Thymus (tissue), 11 donors: ENCODE measurements around the gene SH3BP2. TPM values are rescaled to one million over a fixed set of nuclear protein-coding genes. Genes with fewer than 3 reads are reported as not detected.

ENCODE experiments used
- DNase-seq, 9 donors: peaks; one replicate each; pipeline ENCODE4 v3.0.0-alpha.2; 2013; ENCODE audit warnings: low spot score in 9 of 9, low read depth in 6 of 9, missing footprints in 1 of 9
- H3K27ac ChIP-seq, 2 donors: one replicate each; pipeline ENCODE4 v1.5.1; 2013; ENCODE audit warnings: control low read depth in 1 of 2, low read depth in 1 of 2, low read length in 1 of 2, mild to moderate bottlenecking in 1 of 2, moderate library complexity in 1 of 2
- H3K27me3 ChIP-seq, 2 donors: one replicate each; pipeline ENCODE4 v1.5.1; 2013; ENCODE audit warnings: low read length in 1 of 2; ENCODE audit not compliant: control insufficient read depth in 2 of 2, insufficient read depth in 1 of 2
- H3K36me3 ChIP-seq, 2 donors: one replicate each; pipeline ENCODE4 v1.5.1; 2013; ENCODE audit warnings: low read length in 1 of 2, mild to moderate bottlenecking in 1 of 2, moderate library complexity in 1 of 2; ENCODE audit not compliant: control insufficient read depth in 2 of 2, insufficient read depth in 2 of 2
- H3K4me1 ChIP-seq, 2 donors: one replicate each; pipeline ENCODE4 v1.5.1; 2013; ENCODE audit warnings: low read length in 2 of 2; ENCODE audit not compliant: control insufficient read depth in 2 of 2, insufficient read depth in 2 of 2
- H3K4me3 ChIP-seq, 2 donors: one replicate each; pipeline ENCODE4 v1.5.1; 2013; ENCODE audit warnings: low read length in 2 of 2, control low read depth in 1 of 2, mild to moderate bottlenecking in 1 of 2
- H3K9me3 ChIP-seq, 2 donors: one replicate each; pipeline ENCODE4 v1.5.1; 2013; ENCODE audit warnings: low read length in 1 of 2, mild to moderate bottlenecking in 1 of 2; ENCODE audit not compliant: control insufficient read depth in 2 of 2, insufficient read depth in 1 of 2
- WGBS: extraction: QIAGEN DNeasy Blood & Tissue Kit; methylation state at CpG from one replicate; pipeline ENCODE4 v1.1.7; 2013; 5-methylcytosine and 5-hydroxymethylcytosine counted together
- polyA plus RNA-seq: library from polyadenylated mRNA; stranded (reverse); fragments of 200-250 nt; gene quantifications from one replicate; pipeline ENCODE4 v1.2.3, GENCODE V29; 2013
- total RNA-seq: library from RNA; stranded (reverse); fragments of 120-200 nt; gene quantifications from one replicate; pipeline ENCODE4 v1.2.4, GENCODE V29; 2013
- donor health status: healthy.

SH3BP2 gene
- total and polyA plus RNA-seq, 2 donors = 10.6 to 43.9 TPM

DNA sequence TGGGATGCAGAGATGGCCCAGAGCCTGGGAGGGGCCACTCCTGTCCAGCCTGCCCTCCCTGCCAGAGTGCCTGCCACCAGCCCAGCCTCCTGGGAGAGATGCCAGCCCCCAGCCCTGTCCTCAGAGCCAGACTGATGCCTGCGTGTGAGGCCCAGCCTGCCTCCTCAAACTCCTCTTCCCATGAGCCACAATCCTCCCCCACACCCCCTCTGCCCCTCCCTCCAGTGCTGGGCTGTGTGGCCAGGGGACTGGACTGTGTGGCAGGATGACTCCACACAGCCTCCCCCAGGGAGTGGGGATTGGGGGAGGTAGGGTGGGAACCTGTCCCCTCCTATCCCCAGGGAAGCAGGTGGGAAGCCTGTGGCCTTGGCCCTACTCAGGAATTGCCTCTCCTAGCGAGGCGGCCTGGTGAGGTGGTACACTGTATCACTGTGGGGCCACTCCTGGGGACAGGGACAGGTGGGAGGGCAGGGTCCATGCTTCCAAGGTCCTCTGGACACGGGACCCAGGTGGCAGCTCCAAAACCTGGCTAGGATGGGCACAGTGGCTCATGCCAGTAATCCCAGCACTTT lies 4.3 kb upstream of the SH3BP2 start:
- Histone ChIP-seq H3K27me3 (peaks cover 0 to 25% of the 10 kb centered on the region in 2 donors), H3K4me1 (peaks cover 39 to 58% of the 10 kb centered on the region in 2 donors), H3K9me3 (peaks cover 0 to 10% of the 10 kb centered on the region in 2 donors), H3K36me3 (no peaks in the 10 kb centered on the region), H3K27ac (no peak overlapping the region), H3K4me3 (no peak overlapping the region)
- 93% methylated on average over 4 of the region's 4 CpGs for WGBS
- no peak for DNase-seq

DNA sequence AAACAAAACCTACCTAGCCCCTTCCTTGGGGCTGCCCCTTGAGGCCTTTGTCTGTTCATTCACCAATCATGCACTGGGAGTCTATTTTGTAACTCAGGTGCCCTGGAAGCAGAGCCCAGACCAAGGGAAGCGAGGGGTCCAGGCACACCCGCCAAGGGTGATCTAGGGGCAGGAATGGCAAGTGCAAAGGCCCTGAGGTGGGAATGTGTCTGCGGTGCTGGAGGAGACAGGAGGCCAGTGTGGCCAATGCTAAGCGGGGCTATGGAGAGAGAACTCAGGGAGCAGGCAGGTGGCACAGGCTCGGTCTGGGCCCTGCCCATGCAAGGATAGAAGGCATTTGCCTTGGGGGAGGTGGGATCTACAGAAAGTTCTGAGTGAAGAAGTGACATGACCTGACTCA lies 3.5 kb upstream of the SH3BP2 start:
- no peak for DNase-seq
- peaks cover 43 to 64% of the 10 kb centered on the region in 2 donors for H3K4me1 ChIP-seq
- no peak overlapping the region for H3K4me3 ChIP-seq
- H3K27ac ChIP-seq = no peak overlapping the region
- WGBS = 97% methylated on average over 5 of the region's 5 CpGs
- H3K36me3 ChIP-seq = no peaks in the 10 kb centered on the region
- peaks cover 0 to 32% of the 10 kb centered on the region in 2 donors for H3K27me3 ChIP-seq
- peaks cover 0 to 10% of the 10 kb centered on the region in 2 donors for H3K9me3 ChIP-seq

DNA sequence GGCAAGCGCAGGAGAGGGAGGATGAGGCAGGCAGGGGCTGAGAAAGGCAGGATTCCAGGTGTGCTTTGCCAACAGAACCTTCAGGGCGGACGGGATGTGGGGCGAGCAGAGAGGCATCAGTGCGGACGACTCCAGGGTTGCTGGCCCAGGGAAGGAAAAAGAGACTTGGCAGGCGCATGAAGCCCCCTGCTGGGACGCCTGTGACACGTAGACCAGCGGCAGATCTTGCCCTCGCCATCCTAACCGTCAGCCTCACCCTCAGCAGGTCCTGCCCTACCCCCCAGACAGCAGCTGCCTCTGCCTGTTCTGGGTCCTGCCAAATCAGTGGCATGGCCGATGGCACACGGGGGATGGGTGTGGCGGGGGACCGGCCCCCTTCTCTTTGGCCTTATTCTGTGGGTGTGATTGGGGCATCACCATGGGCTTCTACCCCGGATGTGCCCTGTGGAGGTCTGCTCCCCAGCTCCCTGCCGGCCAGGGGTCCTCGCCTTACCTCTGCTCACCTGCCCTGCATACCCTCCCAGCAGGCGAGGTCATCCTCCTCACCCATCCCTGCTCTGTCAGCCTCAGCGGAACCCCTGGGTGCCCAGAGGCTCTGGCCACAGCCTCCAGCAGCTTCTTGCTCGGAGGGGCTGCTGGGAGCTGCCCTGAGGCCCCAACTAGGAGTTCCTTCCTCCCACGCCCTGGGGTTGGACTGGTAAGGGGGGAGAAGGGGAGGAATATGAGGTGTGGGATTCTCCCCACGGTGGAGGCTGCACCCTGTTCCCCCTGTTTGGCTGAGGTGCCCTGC lies 2.9 kb upstream of the SH3BP2 start:
- no peaks in the 10 kb centered on the region for H3K36me3 ChIP-seq
- H3K4me3 ChIP-seq = no peak overlapping the region
- H3K27me3 ChIP-seq = peaks cover 0 to 39% of the 10 kb centered on the region in 2 donors
- H3K27ac ChIP-seq = no peak overlapping the region
- H3K9me3 ChIP-seq = peaks cover 0 to 10% of the 10 kb centered on the region in 2 donors
- peaks cover 43 to 68% of the 10 kb centered on the region in 2 donors for H3K4me1 ChIP-seq
- 90% methylated on average over 24 of the region's 24 CpGs for WGBS
- DNase-seq = no peak

DNA sequence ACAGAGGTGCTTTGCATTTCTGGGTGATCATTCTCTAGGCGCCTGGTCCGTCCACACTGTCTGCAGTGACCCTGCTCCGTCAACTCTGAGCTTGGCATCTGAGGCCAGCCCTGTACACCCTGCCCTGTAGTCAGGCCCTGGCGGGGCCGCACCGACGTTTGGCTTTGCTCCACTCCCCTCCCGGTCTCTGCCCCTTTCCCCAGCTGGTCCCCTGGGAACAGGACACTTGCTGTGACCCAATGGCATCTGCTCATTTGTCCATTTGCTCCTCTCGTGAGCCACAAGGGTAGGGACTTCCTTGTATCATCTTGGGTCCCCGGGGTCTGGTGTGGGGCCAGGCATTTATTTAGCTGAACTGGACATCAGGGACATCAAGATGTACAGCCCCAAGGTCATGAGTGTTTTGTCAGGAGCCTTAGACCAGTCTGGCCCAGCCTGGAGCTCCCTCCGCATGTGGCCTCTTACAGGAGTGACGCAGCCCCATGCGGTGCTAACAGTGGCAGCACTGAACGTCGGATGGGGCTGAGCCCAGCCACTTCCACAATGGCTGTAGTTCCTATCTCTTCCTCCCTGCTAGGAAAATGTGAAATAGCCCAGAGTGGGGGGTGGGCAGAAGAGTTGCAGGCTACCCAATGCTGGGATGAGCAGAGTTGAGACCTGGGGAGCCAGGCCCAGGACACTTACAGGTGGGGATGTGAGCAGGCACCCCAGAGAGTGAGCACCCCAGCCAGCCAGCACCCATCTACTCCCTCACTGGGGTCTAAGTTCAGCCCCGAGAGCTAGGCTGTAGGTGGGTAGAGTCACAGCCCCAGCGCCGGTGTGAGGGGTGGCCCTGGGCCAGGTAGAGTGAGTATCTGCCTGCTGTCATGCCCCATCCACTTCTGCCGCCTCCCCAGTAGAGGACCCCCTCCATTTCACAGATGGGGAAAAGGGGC lies 2.0 kb upstream of the SH3BP2 start:
- Histone ChIP-seq H3K36me3 (no peaks in the 10 kb centered on the region), H3K27me3 (peaks cover 0 to 47% of the 10 kb centered on the region in 2 donors), H3K9me3 (peaks cover 0 to 10% of the 10 kb centered on the region in 2 donors), H3K4me3 (no peak overlapping the region), H3K27ac (no peak overlapping the region), H3K4me1 (peaks cover 37 to 62% of the 10 kb centered on the region in 2 donors)
- WGBS = 91% methylated on average over 19 of the region's 19 CpGs
- DNase-seq = no peak

DNA sequence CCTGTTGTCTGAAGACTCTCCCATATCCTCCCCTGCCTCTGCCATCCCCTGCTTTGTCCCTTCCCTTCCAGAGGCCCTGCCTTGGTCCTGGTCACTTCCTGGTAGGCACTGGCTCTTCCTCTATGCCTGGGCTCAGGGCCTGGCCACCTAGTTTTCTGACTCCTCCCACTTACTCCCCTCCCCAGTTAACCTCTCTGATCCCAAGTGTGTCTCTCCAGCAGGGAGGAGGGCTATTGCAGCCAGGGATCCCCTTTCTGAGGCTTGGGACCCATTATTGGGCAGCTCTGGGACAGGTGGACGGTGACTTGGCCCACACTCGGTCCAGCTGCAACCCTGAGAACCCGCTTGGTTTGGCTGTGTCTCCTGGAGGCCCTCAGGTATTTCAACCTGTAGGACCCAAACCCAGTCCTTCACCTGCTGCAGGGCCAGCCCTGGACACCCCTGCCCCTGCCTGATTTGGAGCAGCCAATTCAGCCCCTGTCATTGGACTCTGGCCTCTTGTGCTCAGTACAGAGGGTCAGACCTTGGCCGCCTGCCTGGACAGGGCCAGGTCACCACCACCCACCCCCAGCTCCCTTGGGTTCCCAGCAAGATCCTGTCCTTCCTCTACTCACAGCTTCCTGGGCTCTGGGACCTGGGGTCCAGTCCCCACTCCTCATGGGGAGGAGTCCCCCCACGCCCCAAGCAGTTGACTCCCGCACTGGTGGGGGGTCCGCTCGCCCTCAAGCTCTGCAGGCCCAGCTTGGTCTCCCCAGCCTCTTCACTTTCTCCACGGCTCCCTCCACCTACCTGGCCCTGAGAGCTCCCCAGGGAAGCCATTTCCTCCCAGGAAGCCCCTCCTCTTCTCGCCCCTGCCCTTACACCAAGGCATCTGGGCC lies 1.1 kb upstream of the SH3BP2 start:
- Histone ChIP-seq H3K36me3 (no peaks in the 10 kb centered on the region), H3K4me3 (no peak overlapping the region), H3K27ac (no peak overlapping the region), H3K9me3 (peaks cover 0 to 10% of the 10 kb centered on the region in 2 donors), H3K27me3 (peaks cover 0 to 50% of the 10 kb centered on the region in 2 donors), H3K4me1 (peaks cover 28 to 56% of the 10 kb centered on the region in 2 donors)
- DNase-seq = no peak
- WGBS = 95% methylated on average over 10 of the region's 10 CpGs

DNA sequence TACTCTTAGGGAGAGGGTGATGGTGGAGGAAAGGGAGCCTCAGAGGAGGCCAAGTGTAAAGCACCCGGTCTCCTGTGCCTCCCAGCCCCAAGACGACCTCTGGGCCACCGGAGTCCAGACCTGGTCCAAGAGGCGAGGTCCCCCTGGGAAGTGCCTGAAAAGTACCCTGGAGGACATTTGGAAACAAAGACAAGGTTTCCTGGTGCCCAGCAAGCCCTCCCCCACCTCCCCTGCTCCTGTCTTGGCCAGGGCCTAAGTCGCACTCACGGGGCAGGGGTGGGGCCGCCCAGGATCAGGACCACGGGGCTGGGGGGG lies 532 bp upstream of the SH3BP2 start:
- peaks cover 25 to 51% of the 10 kb centered on the region in 2 donors for H3K4me1 ChIP-seq
- no peak overlapping the region for H3K4me3 ChIP-seq
- H3K27ac ChIP-seq = no peak overlapping the region
- 93% methylated on average over 8 of the region's 8 CpGs for WGBS
- no peak for DNase-seq
- H3K27me3 ChIP-seq = peaks cover 0 to 50% of the 10 kb centered on the region in 2 donors
- H3K36me3 ChIP-seq = no peaks in the 10 kb centered on the region
- peaks cover 0 to 10% of the 10 kb centered on the region in 2 donors for H3K9me3 ChIP-seq

DNA sequence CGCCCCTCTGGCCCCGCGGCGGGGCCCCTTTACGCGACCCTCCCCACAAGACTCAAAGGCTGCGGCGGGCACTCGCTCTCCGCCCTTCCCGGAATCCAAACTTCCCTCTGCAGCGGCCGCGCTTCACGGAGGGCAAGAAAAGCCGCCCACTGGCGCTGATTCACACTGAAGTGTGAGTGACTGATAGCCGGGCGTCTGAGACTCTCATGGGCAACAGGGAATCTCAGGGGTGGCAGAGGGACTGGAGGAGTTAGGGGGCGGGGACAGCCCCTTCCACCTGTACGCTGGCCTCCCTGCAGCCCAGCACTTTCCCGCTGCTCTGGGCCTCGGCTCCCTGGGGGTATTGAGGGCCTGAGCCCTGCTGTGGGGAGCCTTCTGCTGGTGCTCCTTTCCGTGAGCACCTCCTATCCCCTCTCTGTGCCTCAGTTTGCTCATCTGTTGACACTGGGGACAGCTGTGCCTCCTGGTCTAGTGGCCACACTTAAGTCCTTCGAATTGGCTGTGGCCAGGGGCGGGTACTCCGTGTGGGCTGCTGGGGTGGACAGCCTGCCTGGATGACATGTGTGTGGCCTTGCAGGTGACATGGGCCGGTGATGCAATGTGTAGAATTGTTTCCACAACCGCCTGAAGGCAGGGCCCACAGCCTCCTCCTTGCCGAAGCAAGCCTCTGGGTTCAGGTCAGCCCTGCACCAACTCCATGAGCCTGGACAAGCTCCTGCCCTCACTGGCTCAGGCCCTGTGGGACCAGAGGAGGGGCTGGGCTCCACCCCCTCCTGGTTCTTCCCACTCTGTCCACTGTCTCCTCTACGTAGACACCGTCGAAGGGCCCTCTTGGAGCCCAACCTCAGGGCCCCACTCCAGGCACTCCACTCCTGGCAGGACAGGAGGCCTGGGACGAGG lies 951 bp downstream of the SH3BP2 start:
- Histone ChIP-seq H3K27me3 (peaks cover 0 to 50% of the 10 kb centered on the region in 2 donors), H3K4me1 (peaks cover 27 to 55% of the 10 kb centered on the region in 2 donors), H3K9me3 (peaks cover 0 to 10% of the 10 kb centered on the region in 2 donors), H3K36me3 (no peaks in the 10 kb centered on the region), H3K4me3 (peak overlapping the region; percentile 33 to 46), H3K27ac (no peak overlapping the region)
- no peak for DNase-seq
- 40% methylated on average over 34 of the region's 34 CpGs for WGBS
